Vagina (tissue), 2 donors: Measurements from ENCODE around the gene AGK. TPM values are rescaled to one million over a fixed set of nuclear protein-coding genes. Genes with fewer than 3 reads are reported as not detected.

Experiments used
- DNase-seq, 2 donors: peaks; one replicate each; pipeline ENCODE4 v3.0.0-alpha.2; 2017; ENCODE audit errors: extremely low spot score in 2 of 2
- H3K27ac ChIP-seq: fragments of 200-600 bp; sonication (generic); one replicate; pipeline ENCODE4 v1.5.1; 2019
- H3K27me3 ChIP-seq: fragments of 200-600 bp; sonication (generic); one replicate; pipeline ENCODE4 v1.5.1; 2019
- H3K36me3 ChIP-seq, 2 donors: fragments of 200-600 bp; sonication (generic); one replicate each; pipeline ENCODE4 v1.5.1; 2017 to 2019
- H3K4me1 ChIP-seq: fragments of 200-600 bp; sonication (generic); one replicate; pipeline ENCODE4 v1.5.1; 2019
- H3K4me3 ChIP-seq, 2 donors: fragments of 200-600 bp; sonication (generic); 1 replicate in 1 of 2; 2 replicates in 1 of 2; pipeline ENCODE4 v1.5.1; 2016 to 2019
- H3K9me3 ChIP-seq: fragments of 200-600 bp; sonication (generic); one replicate; pipeline ENCODE4 v1.5.1; 2019
- POLR2A ChIP-seq, 2 donors: fragments of 450-650 bp; IDR thresholded peaks; one replicate each; pipeline ENCODE4 v1.6.1; 2017; ENCODE audit warnings: antibody characterized with exemption in 2 of 2, mild to moderate bottlenecking in 2 of 2, moderate library complexity in 2 of 2
- POLR2AphosphoS5 ChIP-seq, 2 donors: sonication (generic); formaldehyde crosslinking; IDR thresholded peaks; one replicate each; pipeline ENCODE4 v1.9.0; 2017; ENCODE audit warnings: antibody characterized with exemption in 2 of 2, mild to moderate bottlenecking in 2 of 2, low read depth in 1 of 2; ENCODE audit not compliant: insufficient read depth in 1 of 2
- intact Hi-C: fragments of 100-400 bp; cut with DNase I; formaldehyde crosslinking; loops from one replicate; pipeline ENCODE4 v1.15.1; 2023
- total RNA-seq: library from RNA; depleted of rRNA; stranded (reverse); fragments of >200 nt; gene quantifications from one replicate; pipeline ENCODE4 v1.2.3, GENCODE V29; 2016
- TF ChIP-seq, protein P1 (sequence below), 3 experiments: fragments of 450-650 bp in 2 of 3; fragments of 200-600 bp in 1 of 3; sonication (generic) in 1 of 3; IDR thresholded peaks; one replicate each; pipeline ENCODE4 v1.5.1; 2017 to 2019; ENCODE audit warnings: antibody characterized with exemption in 3 of 3, mild to moderate bottlenecking in 2 of 3, moderate library complexity in 2 of 3

The AGK gene
- total RNA-seq, 1 donor from 2014 or later, result 21.1 TPM

DNA sequence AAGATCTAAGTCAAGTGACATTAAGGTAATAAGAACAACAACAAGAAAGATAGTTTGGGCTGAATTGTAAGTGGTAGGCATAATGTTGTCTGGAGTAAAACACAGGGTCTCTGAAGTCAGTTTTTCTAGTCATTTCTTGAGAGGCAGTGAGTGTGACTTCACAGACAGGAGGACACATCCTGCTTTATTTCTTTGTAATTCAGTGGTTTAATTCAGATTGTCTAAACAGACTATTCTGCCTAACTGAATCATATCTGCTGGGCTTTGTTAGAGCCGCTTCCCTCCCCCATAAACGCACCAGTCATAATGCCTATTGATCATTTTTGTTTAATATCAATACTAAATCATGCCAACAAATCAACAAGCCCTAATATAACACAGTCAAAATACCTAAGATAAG, 46.8 kb downstream of the AGK start:
- peaks cover 0 to 25% of the 10 kb centered on the region in 2 donors for H3K36me3 ChIP-seq

DNA sequence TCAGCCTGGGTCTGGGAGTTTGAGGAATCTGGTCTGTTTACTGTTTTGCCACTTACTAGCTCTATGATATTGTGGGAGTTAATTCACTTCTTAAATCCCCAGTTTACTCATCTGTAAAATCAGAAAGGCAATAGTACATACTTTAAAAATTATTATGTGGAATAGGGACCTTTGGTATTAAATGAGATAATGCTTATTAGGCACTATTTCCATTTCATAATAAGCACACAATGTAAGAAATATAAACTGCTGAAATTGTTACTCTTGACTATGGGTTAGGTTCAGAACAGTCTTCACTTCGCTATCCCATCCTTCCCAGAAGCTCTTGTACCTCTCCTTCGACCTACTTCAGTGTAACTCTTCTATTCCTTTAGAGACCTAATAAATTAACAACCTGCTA, 47.2 kb downstream of the AGK start:
- H3K36me3 ChIP-seq, result peaks cover 0 to 21% of the 10 kb centered on the region in 2 donors
- no peaks in the 10 kb centered on the region for H3K9me3 ChIP-seq
- intact Hi-C loops, result no loop called here
- H3K4me3 ChIP-seq, result no peak overlapping the region
- no peaks in the 10 kb centered on the region for H3K27me3 ChIP-seq
- no peak overlapping the region for H3K27ac ChIP-seq
- TF ChIP-seq POLR2AphosphoS5 (IDR thresholded peaks at IDR 0.05; ENCODE audit: insufficient read depth in 1 of 2, low read depth in 1 of 2) (no peak), POLR2A (IDR thresholded peaks at IDR 0.05) (no peak)
- TF ChIP-seq, protein P1, sequence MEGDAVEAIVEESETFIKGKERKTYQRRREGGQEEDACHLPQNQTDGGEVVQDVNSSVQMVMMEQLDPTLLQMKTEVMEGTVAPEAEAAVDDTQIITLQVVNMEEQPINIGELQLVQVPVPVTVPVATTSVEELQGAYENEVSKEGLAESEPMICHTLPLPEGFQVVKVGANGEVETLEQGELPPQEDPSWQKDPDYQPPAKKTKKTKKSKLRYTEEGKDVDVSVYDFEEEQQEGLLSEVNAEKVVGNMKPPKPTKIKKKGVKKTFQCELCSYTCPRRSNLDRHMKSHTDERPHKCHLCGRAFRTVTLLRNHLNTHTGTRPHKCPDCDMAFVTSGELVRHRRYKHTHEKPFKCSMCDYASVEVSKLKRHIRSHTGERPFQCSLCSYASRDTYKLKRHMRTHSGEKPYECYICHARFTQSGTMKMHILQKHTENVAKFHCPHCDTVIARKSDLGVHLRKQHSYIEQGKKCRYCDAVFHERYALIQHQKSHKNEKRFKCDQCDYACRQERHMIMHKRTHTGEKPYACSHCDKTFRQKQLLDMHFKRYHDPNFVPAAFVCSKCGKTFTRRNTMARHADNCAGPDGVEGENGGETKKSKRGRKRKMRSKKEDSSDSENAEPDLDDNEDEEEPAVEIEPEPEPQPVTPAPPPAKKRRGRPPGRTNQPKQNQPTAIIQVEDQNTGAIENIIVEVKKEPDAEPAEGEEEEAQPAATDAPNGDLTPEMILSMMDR (IDR thresholded peaks at IDR 0.05), result no peak
- H3K4me1 ChIP-seq, result no peaks in the 10 kb centered on the region
- no peak for DNase-seq

More for the DNA sequence above, 46.8 kb downstream of the AGK start:
- intact Hi-C loops, result no loop called here
- DNase-seq, result no peak
- H3K4me3 ChIP-seq, result no peak overlapping the region
- H3K27ac ChIP-seq, result no peak overlapping the region
- no peaks in the 10 kb centered on the region for H3K4me1 ChIP-seq
- TF ChIP-seq, protein P1 (IDR thresholded peaks at IDR 0.05), result no peak
- TF ChIP-seq POLR2A (IDR thresholded peaks at IDR 0.05) (no peak), POLR2AphosphoS5 (IDR thresholded peaks at IDR 0.05; ENCODE audit: insufficient read depth in 1 of 2, low read depth in 1 of 2) (no peak)
- H3K27me3 ChIP-seq, result no peaks in the 10 kb centered on the region
- no peaks in the 10 kb centered on the region for H3K9me3 ChIP-seq

DNA sequence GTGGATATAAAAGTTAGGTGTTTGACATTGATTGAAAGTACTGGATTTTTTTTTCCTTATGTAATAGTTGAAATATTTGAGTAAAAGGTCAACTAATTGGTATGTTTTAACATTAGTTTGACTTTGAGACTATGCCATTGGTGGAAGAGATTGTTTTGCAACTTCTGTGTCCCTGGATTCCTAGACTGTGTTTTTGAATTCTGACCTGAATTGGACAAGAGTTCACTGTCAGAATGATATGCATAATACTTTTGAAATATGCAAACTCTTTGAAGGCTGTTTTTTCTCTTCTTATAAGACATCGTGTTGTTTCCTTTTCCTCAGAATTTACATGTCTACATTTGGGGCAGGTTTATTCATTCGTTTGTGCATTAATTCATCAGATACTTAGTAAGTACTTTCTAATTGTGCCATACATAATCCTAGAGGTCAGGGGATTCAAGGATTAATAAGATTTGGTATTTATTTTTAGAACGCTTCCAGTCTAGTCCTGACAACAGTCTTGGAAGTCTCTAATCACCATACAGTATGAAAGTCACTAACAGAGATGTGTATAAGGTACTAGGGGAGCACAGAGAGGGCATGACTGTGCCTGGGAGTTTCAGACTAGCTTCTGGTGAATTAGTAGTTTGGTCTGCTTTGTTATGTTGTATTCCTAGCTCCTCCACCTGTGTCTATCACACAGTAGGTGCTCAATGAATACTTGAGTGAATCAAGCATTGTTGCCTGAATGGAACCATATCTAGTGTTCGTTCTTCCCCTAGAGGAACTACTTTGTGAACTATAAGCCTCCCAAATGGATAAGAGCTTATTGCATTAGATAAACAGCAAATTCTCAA, 49.2 kb downstream of the AGK start:
- no peaks in the 10 kb centered on the region for H3K27me3 ChIP-seq
- H3K4me1 ChIP-seq, result no peaks in the 10 kb centered on the region
- no peak overlapping the region for H3K27ac ChIP-seq
- DNase-seq, result no peak
- intact Hi-C loops, result no loop called here
- H3K9me3 ChIP-seq, result no peaks in the 10 kb centered on the region
- H3K36me3 ChIP-seq, result peaks cover 0 to 8% of the 10 kb centered on the region in 2 donors
- no peak overlapping the region for H3K4me3 ChIP-seq
- TF ChIP-seq, protein P1 (IDR thresholded peaks at IDR 0.05), result no peak
- TF ChIP-seq POLR2A (IDR thresholded peaks at IDR 0.05), result no peak
- no peak for TF ChIP-seq POLR2AphosphoS5 (IDR thresholded peaks at IDR 0.05; ENCODE audit: insufficient read depth in 1 of 2, low read depth in 1 of 2)

DNA sequence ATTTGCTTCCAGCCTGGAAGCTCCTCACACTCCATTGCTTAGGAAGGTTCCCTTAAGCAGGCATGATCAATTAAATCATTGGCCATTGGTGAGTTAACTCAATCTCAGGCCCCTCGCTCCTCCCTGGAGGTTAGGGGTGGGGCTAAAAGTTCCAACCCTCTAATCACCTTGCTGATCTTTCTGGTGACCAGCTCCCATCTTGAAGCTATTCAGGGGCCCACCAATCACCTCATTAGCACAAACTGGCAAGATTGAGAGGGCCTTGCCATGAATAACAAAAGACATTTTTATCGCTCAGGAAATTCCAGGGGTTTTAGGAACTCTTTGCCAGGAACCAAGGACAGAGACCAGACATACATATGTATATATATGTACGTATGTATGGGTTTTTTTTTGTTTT, 58.4 kb downstream of the AGK start:
- Histone ChIP-seq H3K27ac (no peak overlapping the region), H3K27me3 (no peaks in the 10 kb centered on the region), H3K36me3 (peaks cover 0 to 14% of the 10 kb centered on the region in 2 donors), H3K4me1 (no peaks in the 10 kb centered on the region), H3K4me3 (no peak overlapping the region), H3K9me3 (no peaks in the 10 kb centered on the region)
- TF ChIP-seq, protein P1 (IDR thresholded peaks at IDR 0.05), result no peak
- TF ChIP-seq POLR2AphosphoS5 (IDR thresholded peaks at IDR 0.05; ENCODE audit: insufficient read depth in 1 of 2, low read depth in 1 of 2) (no peak), POLR2A (IDR thresholded peaks at IDR 0.05) (no peak)
- no peak for DNase-seq
- intact Hi-C loops, result no loop called here

DNA sequence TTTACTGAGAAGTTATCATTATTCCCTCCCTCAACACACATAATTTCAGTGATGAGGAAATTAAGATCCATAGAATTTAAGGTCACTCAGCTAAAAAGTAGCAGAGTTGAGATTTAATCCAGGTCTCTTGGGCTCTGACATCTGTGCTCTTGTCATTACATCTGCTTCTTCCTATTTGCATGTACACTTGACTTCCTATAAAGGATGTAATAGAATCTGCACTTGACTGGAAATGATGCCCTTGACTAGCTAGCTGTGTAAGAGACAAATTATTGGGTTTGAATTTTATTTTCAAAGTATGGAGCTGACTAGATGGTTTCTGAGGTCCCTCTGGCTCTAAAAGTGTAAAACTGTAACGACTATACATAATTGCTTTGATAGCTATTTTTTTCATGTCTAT, 59.5 kb downstream of the AGK start:
- no peaks in the 10 kb centered on the region for H3K4me1 ChIP-seq
- peaks cover 0 to 14% of the 10 kb centered on the region in 2 donors for H3K36me3 ChIP-seq
- H3K4me3 ChIP-seq, result no peak overlapping the region
- no peaks in the 10 kb centered on the region for H3K27me3 ChIP-seq
- no peak overlapping the region for H3K27ac ChIP-seq
- TF ChIP-seq POLR2A (IDR thresholded peaks at IDR 0.05) (no peak), POLR2AphosphoS5 (IDR thresholded peaks at IDR 0.05; ENCODE audit: insufficient read depth in 1 of 2, low read depth in 1 of 2) (no peak)
- TF ChIP-seq, protein P1 (IDR thresholded peaks at IDR 0.05), result no peak
- intact Hi-C loops, result no loop called here
- no peak for DNase-seq
- H3K9me3 ChIP-seq, result no peaks in the 10 kb centered on the region
